Gastrocnemius medialis (tissue), 4 donors: ENCODE results near the gene ZNF620. TPM values are rescaled to one million over a fixed set of nuclear protein-coding genes. Genes with fewer than 3 reads are reported as not detected.

Source experiments
- total RNA-seq, 4 donors: library from RNA; depleted of rRNA; stranded (reverse); fragments of >200 nt; gene quantifications; one replicate each; pipeline versions ENCODE4 v1.1.0 to v1.2.3, GENCODE V29; 2016

Gene ZNF620
- total RNA-seq, 4 donors from 2014 or later, result 0.33 to 4.2 (median 1.9) TPM

Other genes with a start within 250 kb of the ZNF620 start
- 10 to 100 TPM; 12.9 to 32.7 (median 24.5) TPM for gene EIF1B, start 196.3 kb upstream of the ZNF620 start, total RNA-seq
- gene ENTPD3, start 118.9 kb upstream of the ZNF620 start, total RNA-seq, result 1 to 10 TPM in 1 of 4 donors, under 1 TPM in 3; 0.12 to 1.1 (median 0.56) TPM
- 100 to 1,000 TPM; 170 to 330 (median 296) TPM for gene RPL14, start 48.7 kb upstream of the ZNF620 start, total RNA-seq
- gene ZNF619, start 28.9 kb upstream of the ZNF620 start, total RNA-seq, result 1 to 10 TPM; 1.9 to 7.2 (median 2.7) TPM
- gene ZNF621, start 18.9 kb downstream of the ZNF620 start, total RNA-seq, result 1 to 10 TPM; 5.7 to 8.4 (median 7.4) TPM